ENCODE results near the gene CTH. TPM values are rescaled to one million over a fixed set of nuclear protein-coding genes. Genes with fewer than 3 reads are reported as not detected.
A peak's percentile ranks its signal among the peaks of the same experiment; 100 is the strongest.

Gene CTH
- total RNA-seq, 2 experiments from 2014 or later, result 30.3 to 36.1 TPM

- H3K27ac Mint-ChIP-seq, result no peak overlapping the region
- CTCF ChIA-PET, result interaction anchor here (0.7 kb wide), 1 partner anchor 30 kb away, joined by 3 read pairs; the partner anchor contains the start of gene ANKRD13C
- DNase-seq, result no peak
- peaks cover 3% of the 10 kb centered on the region for H3K27me3 Mint-ChIP-seq (ENCODE audit: low read depth)
- no peaks in the 10 kb centered on the region for H3K36me3 Mint-ChIP-seq (ENCODE audit: low read depth)
- H3K9me3 Mint-ChIP-seq, result no peaks in the 10 kb centered on the region
- no peak overlapping the region for H3K4me3 Mint-ChIP-seq
- intact Hi-C loops (cut with micrococcal nuclease), result no loop called here
- H3K4me1 Mint-ChIP-seq (ENCODE audit: low read depth), result no peaks in the 10 kb centered on the region
Observed at GRCh38 chr1:70384542-70384941, 26.5 kb upstream of the CTH start.

GRCh38 chr1:70385477-70385876, 25.6 kb upstream of the CTH start:
- Mint-ChIP-seq H3K4me3 (no peak overlapping the region), H3K27me3 (ENCODE audit: low read depth) (peaks cover 3% of the 10 kb centered on the region), H3K36me3 (ENCODE audit: low read depth) (no peaks in the 10 kb centered on the region), H3K27ac (no peak overlapping the region), H3K4me1 (ENCODE audit: low read depth) (no peaks in the 10 kb centered on the region), H3K9me3 (no peaks in the 10 kb centered on the region)
- DNase-seq, result no peak
- CTCF ChIA-PET, result no interaction called here
- intact Hi-C loops (cut with micrococcal nuclease), result no loop called here

- H3K4me3 Mint-ChIP-seq, result no peak overlapping the region
- no peaks in the 10 kb centered on the region for H3K4me1 Mint-ChIP-seq (ENCODE audit: low read depth)
- intact Hi-C loops (cut with micrococcal nuclease), result no loop called here
- no peak overlapping the region for H3K27ac Mint-ChIP-seq
- H3K36me3 Mint-ChIP-seq (ENCODE audit: low read depth), result no peaks in the 10 kb centered on the region
- DNase-seq, result no peak
- no peaks in the 10 kb centered on the region for H3K9me3 Mint-ChIP-seq
- CTCF ChIA-PET, result no interaction called here
- H3K27me3 Mint-ChIP-seq (ENCODE audit: low read depth), result peaks cover 3% of the 10 kb centered on the region
Observed at GRCh38 chr1:70386121-70386520, 24.9 kb upstream of the CTH start.

GRCh38 chr1:70387507-70387906, 23.6 kb upstream of the CTH start:
- Mint-ChIP-seq H3K4me3 (no peak overlapping the region), H3K9me3 (no peaks in the 10 kb centered on the region), H3K36me3 (ENCODE audit: low read depth) (no peaks in the 10 kb centered on the region), H3K27me3 (ENCODE audit: low read depth) (no peaks in the 10 kb centered on the region), H3K27ac (no peak overlapping the region), H3K4me1 (ENCODE audit: low read depth) (no peaks in the 10 kb centered on the region)
- intact Hi-C loops (cut with micrococcal nuclease), result no loop called here
- CTCF ChIA-PET, result no interaction called here
- no peak for DNase-seq

- Mint-ChIP-seq H3K27me3 (ENCODE audit: low read depth) (no peaks in the 10 kb centered on the region), H3K4me3 (no peak overlapping the region), H3K4me1 (ENCODE audit: low read depth) (no peaks in the 10 kb centered on the region), H3K27ac (no peak overlapping the region), H3K9me3 (no peaks in the 10 kb centered on the region), H3K36me3 (ENCODE audit: low read depth) (no peaks in the 10 kb centered on the region)
- no peak for DNase-seq
- CTCF ChIA-PET, result no interaction called here
- intact Hi-C loops (cut with micrococcal nuclease), result no loop called here
Observed at GRCh38 chr1:70392626-70393025, 18.4 kb upstream of the CTH start.

GRCh38 chr1:70396607-70397006, 14.5 kb upstream of the CTH start:
- Mint-ChIP-seq H3K27ac (no peak overlapping the region), H3K4me1 (ENCODE audit: low read depth) (no peaks in the 10 kb centered on the region), H3K4me3 (no peak overlapping the region), H3K36me3 (ENCODE audit: low read depth) (no peaks in the 10 kb centered on the region), H3K27me3 (ENCODE audit: low read depth) (peaks cover 2% of the 10 kb centered on the region), H3K9me3 (no peaks in the 10 kb centered on the region)
- no peak for DNase-seq
- intact Hi-C loops (cut with micrococcal nuclease), result loop anchor here (2.0 kb wide), 1 partner anchor 38 kb away; no protein-coding TSS in a partner anchor
- CTCF ChIA-PET, result no interaction called here

GRCh38 chr1:70397013-70397412, 14.1 kb upstream of the CTH start:
- H3K27ac Mint-ChIP-seq, result no peak overlapping the region
- CTCF ChIA-PET, result no interaction called here
- intact Hi-C loops (cut with micrococcal nuclease), result loop anchor here (2.0 kb wide), 1 partner anchor 38 kb away; no protein-coding TSS in a partner anchor
- H3K4me3 Mint-ChIP-seq, result no peak overlapping the region
- H3K36me3 Mint-ChIP-seq (ENCODE audit: low read depth), result no peaks in the 10 kb centered on the region
- peaks cover 2% of the 10 kb centered on the region for H3K27me3 Mint-ChIP-seq (ENCODE audit: low read depth)
- H3K4me1 Mint-ChIP-seq (ENCODE audit: low read depth), result no peaks in the 10 kb centered on the region
- no peak for DNase-seq
- no peaks in the 10 kb centered on the region for H3K9me3 Mint-ChIP-seq

- Mint-ChIP-seq H3K4me1 (ENCODE audit: low read depth) (no peaks in the 10 kb centered on the region), H3K9me3 (no peaks in the 10 kb centered on the region), H3K36me3 (ENCODE audit: low read depth) (no peaks in the 10 kb centered on the region), H3K27ac (no peak overlapping the region), H3K27me3 (ENCODE audit: low read depth) (peaks cover 5% of the 10 kb centered on the region), H3K4me3 (no peak overlapping the region)
- CTCF ChIA-PET, result no interaction called here
- DNase-seq, result no peak
- intact Hi-C loops (cut with micrococcal nuclease), result no loop called here
Observed at GRCh38 chr1:70400335-70400734, 10.7 kb upstream of the CTH start.

GRCh38 chr1:70401974-70402373, 9.1 kb upstream of the CTH start:
- Mint-ChIP-seq H3K27me3 (ENCODE audit: low read depth) (peaks cover 5% of the 10 kb centered on the region), H3K9me3 (no peaks in the 10 kb centered on the region), H3K36me3 (ENCODE audit: low read depth) (no peaks in the 10 kb centered on the region), H3K27ac (no peak overlapping the region), H3K4me3 (no peak overlapping the region), H3K4me1 (ENCODE audit: low read depth) (no peaks in the 10 kb centered on the region)
- CTCF ChIA-PET, result no interaction called here
- no peak for DNase-seq
- intact Hi-C loops (cut with micrococcal nuclease), result no loop called here

GRCh38 chr1:70403759-70404158, 7.3 kb upstream of the CTH start:
- Mint-ChIP-seq H3K27ac (no peak overlapping the region), H3K4me1 (ENCODE audit: low read depth) (no peaks in the 10 kb centered on the region), H3K4me3 (no peak overlapping the region), H3K27me3 (ENCODE audit: low read depth) (peaks cover 5% of the 10 kb centered on the region), H3K9me3 (no peaks in the 10 kb centered on the region), H3K36me3 (ENCODE audit: low read depth) (no peaks in the 10 kb centered on the region)
- no peak for DNase-seq
- intact Hi-C loops (cut with micrococcal nuclease), result no loop called here
- CTCF ChIA-PET, result interaction anchor here (0.7 kb wide), 1 partner anchor 670 kb away, joined by 3 read pairs; no protein-coding TSS in a partner anchor

- Mint-ChIP-seq H3K9me3 (no peaks in the 10 kb centered on the region), H3K27ac (no peak overlapping the region), H3K4me1 (ENCODE audit: low read depth) (peaks cover 4% of the 10 kb centered on the region), H3K4me3 (no peak overlapping the region), H3K27me3 (ENCODE audit: low read depth) (peaks cover 3% of the 10 kb centered on the region), H3K36me3 (ENCODE audit: low read depth) (no peaks in the 10 kb centered on the region)
- no peak for DNase-seq
- intact Hi-C loops (cut with micrococcal nuclease), result no loop called here
- CTCF ChIA-PET, result no interaction called here
Observed at GRCh38 chr1:70405780-70406416, 5.2 kb upstream of the CTH start.

GRCh38 chr1:70409136-70409535, 1.9 kb upstream of the CTH start:
- Mint-ChIP-seq H3K9me3 (no peaks in the 10 kb centered on the region), H3K27me3 (ENCODE audit: low read depth) (no peaks in the 10 kb centered on the region), H3K27ac (no peak overlapping the region), H3K4me3 (no peak overlapping the region), H3K4me1 (ENCODE audit: low read depth) (peaks cover 15% of the 10 kb centered on the region), H3K36me3 (ENCODE audit: low read depth) (peaks cover 6% of the 10 kb centered on the region)
- intact Hi-C loops (cut with micrococcal nuclease), result no loop called here
- CTCF ChIA-PET, result no interaction called here
- no peak for DNase-seq

GRCh38 chr1:70411360-70411844, 334 bp downstream of the CTH start:
- Mint-ChIP-seq H3K9me3 (no peaks in the 10 kb centered on the region), H3K4me3 (peak overlapping the region; percentile 98), H3K4me1 (ENCODE audit: low read depth) (peaks cover 16% of the 10 kb centered on the region), H3K27me3 (ENCODE audit: low read depth) (no peaks in the 10 kb centered on the region), H3K27ac (peak overlapping the region; percentile 81), H3K36me3 (ENCODE audit: low read depth) (peaks cover 6% of the 10 kb centered on the region)
- DNase-seq, result no peak
- CTCF ChIA-PET, result interaction anchor here (2.4 kb wide), 1 partner anchor 57 kb away, joined by 14 read pairs; the partner anchor contains the start of gene ANKRD13C
- intact Hi-C loops (cut with micrococcal nuclease), result loop anchor here (1.0 to 5.0 kb wide), 6 partner anchors 57 to 1871 kb away; partner anchors contain the start of genes ANKRD13C, LRRC40 and NEGR1
